Smooth muscle cell (in vitro differentiated cells): ENCODE results near the gene EDDM3A. TPM values are rescaled to one million over a fixed set of nuclear protein-coding genes. Genes with fewer than 3 reads are reported as not detected.
"Not testable (repeated sequence)": the region's sequence is repeated elsewhere in the genome, so short reads cannot be mapped to it uniquely, and the experiment has no call there.

Experiments
- DNase-seq: peaks from one replicate; lab custom pipeline; 2025; ENCODE audit not compliant: unreplicated experiment; lab: John Stamatoyannopoulos, UW
- H2AFZ ChIP-seq: fragments of 200-600 bp; sonication (generic); 2 replicates; pipeline ENCODE4 v1.6.0; 2016; ENCODE audit warnings: antibody characterized with exemption, low read depth, mild to moderate bottlenecking
- H3F3A ChIP-seq: fragments of 200-600 bp; sonication (generic); 2 replicates; pipeline ENCODE4 v1.6.0; 2017; ENCODE audit warnings: antibody characterized with exemption, low read depth
- H3K27ac ChIP-seq: fragments of 200-600 bp; sonication (generic); 2 replicates; pipeline ENCODE4 v1.5.1; 2016; ENCODE audit warnings: low read depth, mild to moderate bottlenecking
- H3K27me3 ChIP-seq: fragments of 200-600 bp; sonication (generic); 2 replicates; pipeline ENCODE4 v1.6.1; 2016; ENCODE audit warnings: low read depth, mild to moderate bottlenecking
- H3K36me3 ChIP-seq: fragments of 200-600 bp; sonication (generic); 2 replicates; pipeline ENCODE4 v1.5.1; 2016; ENCODE audit warnings: low read depth
- H3K4me1 ChIP-seq: fragments of 200-600 bp; sonication (generic); 2 replicates; pipeline ENCODE4 v1.5.1; 2016; ENCODE audit warnings: low read depth
- H3K4me2 ChIP-seq: fragments of 200-600 bp; sonication (generic); 2 replicates; pipeline ENCODE4 v1.6.0; 2016; ENCODE audit warnings: mild to moderate bottlenecking
- H3K4me3 ChIP-seq: fragments of 200-600 bp; sonication (generic); 2 replicates; pipeline ENCODE4 v1.5.1; 2016; ENCODE audit warnings: mild to moderate bottlenecking
- H3K79me2 ChIP-seq: fragments of 200-600 bp; sonication (generic); 2 replicates; pipeline ENCODE4 v1.6.0; 2016; ENCODE audit warnings: low read depth, mild to moderate bottlenecking
- H3K9ac ChIP-seq: fragments of 200-600 bp; sonication (generic); 2 replicates; pipeline ENCODE4 v1.6.0; 2016; ENCODE audit warnings: low read depth
- H3K9me3 ChIP-seq: fragments of 200-600 bp; sonication (generic); replicated peaks from 2 replicates; pipeline ENCODE4 v1.5.1; 2016; ENCODE audit warnings: low read depth
- H4K20me1 ChIP-seq: fragments of 200-600 bp; sonication (generic); 2 replicates; pipeline ENCODE4 v1.6.0; 2016; ENCODE audit warnings: low read depth
- WGBS: methylation state at CpG from one replicate; pipeline ENCODE4 v1.1.7; 2016; ENCODE audit warnings: low lambda C conversion rate; 5-methylcytosine and 5-hydroxymethylcytosine counted together
- polyA plus RNA-seq: library from polyadenylated mRNA; unstranded; fragments of >200 nt; fragmentation: Nextera tagmentation; extraction: Ambion mirVana; gene quantifications from 2 replicates; pipeline ENCODE4 v1.2.1, GENCODE V29; 2016
- total RNA-seq: library from RNA; depleted of rRNA; stranded (reverse); fragments of >200 nt; gene quantifications from 2 replicates; pipeline ENCODE4 v1.2.3, GENCODE V29; 2014
- TF ChIP-seq, protein P1 (sequence below): fragments of 200-600 bp; sonication (generic); IDR thresholded peaks from 2 replicates; pipeline ENCODE4 v1.5.1; 2017; ENCODE audit warnings: borderline replicate concordance, mild to moderate bottlenecking, antibody characterized with exemption; ENCODE audit not compliant: insufficient read depth, poor library complexity, severe bottlenecking

The EDDM3A gene
- total and polyA plus RNA-seq, 2 experiments from 2014 or later: not detected

DNA sequence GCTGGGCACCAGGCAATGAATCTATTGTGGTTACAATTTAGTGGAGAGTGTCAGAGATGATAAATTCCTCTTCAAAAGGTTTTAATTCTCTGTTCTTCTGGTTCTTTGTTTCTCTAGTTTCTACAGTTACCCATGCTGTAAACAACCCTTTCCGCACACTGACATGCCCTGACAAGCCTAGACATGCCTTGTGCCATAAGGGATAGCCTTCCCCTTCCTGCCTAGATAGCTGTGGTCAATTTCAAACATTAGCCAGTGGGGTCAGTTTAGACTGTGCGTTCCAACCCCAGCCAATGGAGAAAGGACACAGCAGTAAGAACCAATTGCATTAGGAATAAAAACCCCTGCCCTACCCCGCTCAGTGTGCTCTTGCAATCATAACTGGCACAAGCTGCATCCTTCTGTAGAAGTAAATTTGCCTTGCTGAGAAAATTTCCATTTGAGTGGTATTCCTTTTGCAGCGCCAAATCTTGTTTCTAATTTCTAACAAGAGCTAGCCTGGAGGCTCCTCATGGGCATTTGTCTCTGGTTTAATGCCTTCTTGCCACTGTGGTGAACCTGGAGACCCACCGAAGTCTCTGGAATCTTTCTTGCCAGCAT is 6.4 kb downstream of the EDDM3A start:
- H3K27ac ChIP-seq: peak overlapping the region; percentile 55
- no peaks in the 10 kb centered on the region for H3K4me1 ChIP-seq
- 74% methylated on average over 5 of the region's 5 CpGs for WGBS
- H3K9me3 ChIP-seq: no peaks in the 10 kb centered on the region
- no peak overlapping the region for H3K4me3 ChIP-seq
- no peaks in the 10 kb centered on the region for H3K27me3 ChIP-seq
- no peak for DNase-seq
- peak overlapping the region; percentile 32 for H3K9ac ChIP-seq
- no peak overlapping the region for H3K4me2 ChIP-seq
- H3F3A ChIP-seq: no peaks in the 10 kb centered on the region
- TF ChIP-seq, protein P1, sequence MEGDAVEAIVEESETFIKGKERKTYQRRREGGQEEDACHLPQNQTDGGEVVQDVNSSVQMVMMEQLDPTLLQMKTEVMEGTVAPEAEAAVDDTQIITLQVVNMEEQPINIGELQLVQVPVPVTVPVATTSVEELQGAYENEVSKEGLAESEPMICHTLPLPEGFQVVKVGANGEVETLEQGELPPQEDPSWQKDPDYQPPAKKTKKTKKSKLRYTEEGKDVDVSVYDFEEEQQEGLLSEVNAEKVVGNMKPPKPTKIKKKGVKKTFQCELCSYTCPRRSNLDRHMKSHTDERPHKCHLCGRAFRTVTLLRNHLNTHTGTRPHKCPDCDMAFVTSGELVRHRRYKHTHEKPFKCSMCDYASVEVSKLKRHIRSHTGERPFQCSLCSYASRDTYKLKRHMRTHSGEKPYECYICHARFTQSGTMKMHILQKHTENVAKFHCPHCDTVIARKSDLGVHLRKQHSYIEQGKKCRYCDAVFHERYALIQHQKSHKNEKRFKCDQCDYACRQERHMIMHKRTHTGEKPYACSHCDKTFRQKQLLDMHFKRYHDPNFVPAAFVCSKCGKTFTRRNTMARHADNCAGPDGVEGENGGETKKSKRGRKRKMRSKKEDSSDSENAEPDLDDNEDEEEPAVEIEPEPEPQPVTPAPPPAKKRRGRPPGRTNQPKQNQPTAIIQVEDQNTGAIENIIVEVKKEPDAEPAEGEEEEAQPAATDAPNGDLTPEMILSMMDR: no peak
- no peaks in the 10 kb centered on the region for H3K36me3 ChIP-seq
- H2AFZ ChIP-seq: no peak overlapping the region
- no peaks in the 10 kb centered on the region for H3K79me2 ChIP-seq
- no peaks in the 10 kb centered on the region for H4K20me1 ChIP-seq

- WGBS: 90% methylated on average over 2 of the region's 2 CpGs
These were observed 8.6 kb downstream of the EDDM3A start for GRCh38 chr14:20754308-20754707.

GRCh38 chr14:20755037-20755436 is 9.3 kb downstream of the EDDM3A start:
- Histone ChIP-seq H3K36me3 (no peaks in the 10 kb centered on the region), H4K20me1 (no peaks in the 10 kb centered on the region), H3K4me1 (no peaks in the 10 kb centered on the region), H2AFZ (no peak overlapping the region), H3K9ac (no peak overlapping the region), H3K4me2 (no peak overlapping the region), H3F3A (no peaks in the 10 kb centered on the region), H3K79me2 (no peaks in the 10 kb centered on the region), H3K4me3 (no peak overlapping the region), H3K27me3 (no peaks in the 10 kb centered on the region), H3K9me3 (no peaks in the 10 kb centered on the region), H3K27ac (no peak overlapping the region)
- TF ChIP-seq, protein P1: no peak
- no peak for DNase-seq
- 79% methylated on average over 6 of the region's 6 CpGs for WGBS

More at GRCh38 chr14:20754308-20754707, 8.6 kb downstream of the EDDM3A start:
- Histone ChIP-seq H3K36me3 (no peaks in the 10 kb centered on the region), H3K27me3 (no peaks in the 10 kb centered on the region), H2AFZ (no peak overlapping the region), H3K79me2 (no peaks in the 10 kb centered on the region), H3K9me3 (no peaks in the 10 kb centered on the region), H3K4me2 (no peak overlapping the region), H3K4me1 (no peaks in the 10 kb centered on the region), H3K4me3 (no peak overlapping the region), H3F3A (no peaks in the 10 kb centered on the region), H3K27ac (no peak overlapping the region), H3K9ac (no peak overlapping the region), H4K20me1 (no peaks in the 10 kb centered on the region)
- TF ChIP-seq, protein P1: no peak
- DNase-seq: no peak

GRCh38 chr14:20757965-20758364 is 12.3 kb downstream of the EDDM3A start:
- Histone ChIP-seq H3F3A (no peaks in the 10 kb centered on the region), H3K9ac (no peak overlapping the region), H3K9me3 (no peaks in the 10 kb centered on the region), H3K79me2 (no peaks in the 10 kb centered on the region), H3K4me3 (no peak overlapping the region), H3K36me3 (no peaks in the 10 kb centered on the region), H3K4me1 (no peaks in the 10 kb centered on the region), H4K20me1 (no peaks in the 10 kb centered on the region), H3K4me2 (no peak overlapping the region), H3K27ac (no peak overlapping the region), H2AFZ (no peak overlapping the region), H3K27me3 (no peaks in the 10 kb centered on the region)
- DNase-seq: no peak
- WGBS: 63% methylated on average over 4 of the region's 4 CpGs
- TF ChIP-seq, protein P1: peak; percentile 31

GRCh38 chr14:20759465-20759864 is 13.8 kb downstream of the EDDM3A start:
- not testable (repeated sequence) for H3K4me2 ChIP-seq, H4K20me1 ChIP-seq, H3K9me3 ChIP-seq, H3K36me3 ChIP-seq, H3F3A ChIP-seq, H3K4me1 ChIP-seq, H3K4me3 ChIP-seq, DNase-seq, H3K79me2 ChIP-seq, H3K27me3 ChIP-seq, H2AFZ ChIP-seq, H3K27ac ChIP-seq, H3K9ac ChIP-seq
- WGBS: 95% methylated on average over 5 of the region's 5 CpGs
